GM13977 (cell line): ENCODE data around the gene USP19.

Experiments
- DNase-seq: peaks from one replicate; pipeline ENCODE4 v3.0.0; 2012; ENCODE audit warnings: low spot score
- CTCF ChIP-seq: IDR thresholded peaks from 2 replicates; pipeline ENCODE4 v1.5.1; 2012; ENCODE audit warnings: mild to moderate bottlenecking, control low read depth; ENCODE audit not compliant: insufficient read depth; ENCODE audit errors: extremely low read depth, missing control alignments
- in situ Hi-C: fragments of 300-500 bp; cut with MboI; formaldehyde crosslinking; loops from one replicate; pipeline ENCODE4 v1.12.0; 2022; ENCODE audit warnings: low sequenced_read_pairs, low pct_unique_long_range_greater_than_20kb, mixed read lengths, inconsistent platforms; ENCODE audit not compliant: unreplicated experiment

USP19 gene

GRCh38 chr3:49163609-49164008 lies 43.0 kb upstream of the USP19 start:
- in situ Hi-C loops: loop anchor here (25.0 kb wide), 1 partner anchor 274 kb away; the partner anchor contains the start of gene NICN1
- TF ChIP-seq CTCF: no peak
- no peak for DNase-seq

DNA sequence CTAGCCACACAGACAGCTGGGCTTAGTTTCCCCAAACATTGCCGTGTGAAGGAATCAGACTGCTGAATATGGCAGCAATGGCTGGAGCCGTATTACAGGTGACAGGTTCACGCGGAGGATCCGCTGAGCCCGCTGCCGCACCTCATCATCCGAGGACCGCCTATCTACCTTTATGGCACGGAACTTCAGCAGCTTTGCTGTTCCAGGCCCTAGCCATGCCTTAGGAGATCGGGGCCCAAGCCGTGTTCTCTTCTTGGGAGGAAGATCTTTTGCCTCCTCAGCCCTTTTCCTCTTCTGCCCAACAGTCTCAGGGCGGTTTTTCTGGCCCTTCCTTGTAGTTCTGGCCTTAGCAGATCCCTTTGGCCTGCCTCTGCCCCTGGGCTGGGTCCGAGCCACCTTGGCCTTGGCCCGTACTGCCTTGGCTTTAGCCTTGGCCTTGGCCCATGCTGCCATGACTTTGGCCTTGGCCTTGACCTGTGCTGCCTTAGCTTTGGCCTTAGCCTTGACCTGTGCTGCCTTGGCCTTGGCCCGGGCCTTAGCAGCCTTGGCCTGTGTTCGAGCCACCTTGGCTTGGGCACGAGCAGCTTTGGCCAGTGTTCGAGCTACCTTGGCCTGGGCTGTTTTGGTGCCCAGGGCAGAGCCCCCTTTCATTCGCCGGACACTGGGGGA lies 42.3 kb upstream of the USP19 start:
- TF ChIP-seq CTCF: no peak
- in situ Hi-C loops: loop anchor here (25.0 kb wide), 1 partner anchor 274 kb away; the partner anchor contains the start of gene NICN1
- no peak for DNase-seq

GRCh38 chr3:49161808-49162530 lies 41.3 kb upstream of the USP19 start:
- TF ChIP-seq CTCF: no peak
- in situ Hi-C loops: loop anchor here (25.0 kb wide), 1 partner anchor 275 kb away; the partner anchor contains the start of gene NICN1
- DNase-seq: no peak

- TF ChIP-seq CTCF: no peak
- no peak for DNase-seq
- in situ Hi-C loops: loop anchor here (25.0 kb wide), 1 partner anchor 276 kb away; the partner anchor contains the start of gene NICN1
Observed at GRCh38 chr3:49161197-49161596, 40.6 kb upstream of the USP19 start.

- in situ Hi-C loops: loop anchor here (25.0 kb wide), 1 partner anchor 279 kb away; the partner anchor contains the start of gene NICN1
- DNase-seq: no peak
- TF ChIP-seq CTCF: no peak
Observed at GRCh38 chr3:49158792-49159191, 38.2 kb upstream of the USP19 start.

DNA sequence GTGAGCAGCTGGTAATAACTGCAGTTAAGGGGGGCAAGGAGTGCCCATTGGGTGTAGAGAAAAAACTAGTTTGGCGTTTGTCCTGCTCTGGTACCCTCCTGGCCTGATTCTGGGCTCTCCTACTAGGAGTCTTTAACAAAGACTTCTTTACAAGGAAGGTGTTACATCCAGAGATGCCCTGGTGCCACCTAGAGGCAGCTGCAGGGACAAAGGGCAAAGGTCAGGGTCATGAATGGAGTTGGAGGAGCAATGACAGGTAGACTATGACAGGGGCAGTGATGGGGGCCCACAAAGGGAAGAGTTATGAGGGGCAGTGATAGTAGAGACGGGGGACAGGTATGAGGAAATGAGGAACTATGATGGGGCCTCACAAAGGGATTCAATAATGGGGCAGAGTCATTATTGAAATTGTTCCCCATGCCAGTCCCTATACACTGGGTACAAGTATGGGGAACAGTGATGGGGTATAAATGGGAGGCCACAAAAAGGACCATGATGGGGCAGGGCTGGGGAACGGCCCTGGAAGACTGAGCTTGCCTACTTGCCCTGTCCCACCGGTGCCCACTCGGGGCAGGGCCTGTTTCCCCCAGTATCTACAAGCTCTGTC lies 37.6 kb upstream of the USP19 start:
- in situ Hi-C loops: loop anchor here (25.0 kb wide), 1 partner anchor 279 kb away; the partner anchor contains the start of gene NICN1
- DNase-seq: peak; percentile 49

More for the DNA sequence above, 37.6 kb upstream of the USP19 start:
- peak; percentile 59 for TF ChIP-seq CTCF
